NCI-H345 treated with DMSO at 0.1 percent for 48 hours (cell line): Measurements from ENCODE around the gene TSSK2.
"Not testable (repeated sequence)": the region's sequence is repeated elsewhere in the genome, so short reads cannot be mapped to it uniquely, and the experiment has no call there.

Source experiments
- DNase-seq: peaks from one replicate; lab custom pipeline; 2025; ENCODE audit not compliant: unreplicated experiment; lab: John Stamatoyannopoulos, UW

TSSK2 gene

DNA sequence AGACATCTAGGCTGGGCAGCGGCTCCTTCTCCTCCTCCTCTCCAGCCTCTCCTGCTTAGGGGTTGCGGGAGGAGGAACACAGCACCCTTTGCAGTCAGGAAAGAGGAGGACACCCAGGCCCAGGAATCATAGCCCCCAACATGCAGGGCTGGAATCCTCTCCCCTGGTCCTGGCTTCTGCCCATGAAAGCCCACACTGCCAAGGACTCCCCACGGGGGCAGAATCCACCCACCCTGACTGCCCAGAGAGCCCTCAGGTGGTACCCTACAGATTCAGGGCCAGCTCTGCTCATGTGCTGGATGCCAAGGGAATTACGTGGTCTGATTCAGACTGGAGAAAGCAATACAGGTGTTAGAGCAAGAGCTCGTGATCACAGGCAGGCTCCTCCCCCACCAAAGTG lies 8.9 kb downstream of the TSSK2 start:
- no peak for DNase-seq

DNA sequence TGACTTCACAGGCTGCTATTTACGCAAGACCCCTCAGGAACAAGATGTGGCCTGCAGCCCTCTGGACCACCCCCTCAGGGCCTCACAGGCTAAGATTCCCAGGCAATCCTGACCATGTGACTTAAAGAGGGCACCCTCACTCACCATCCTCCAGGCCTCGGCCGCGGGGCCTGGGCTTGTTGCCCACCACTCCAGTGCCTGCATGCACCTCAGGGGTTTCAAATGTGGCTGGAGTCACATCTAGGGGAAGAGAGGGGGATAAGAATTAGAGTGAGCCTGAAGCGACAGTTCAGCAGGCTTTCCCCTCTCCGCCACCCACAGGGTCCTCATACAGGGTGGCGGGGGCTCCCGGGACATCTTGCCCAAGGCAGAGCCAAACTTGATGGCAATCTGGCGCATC lies 11.3 kb downstream of the TSSK2 start:
- DNase-seq: no peak

DNA sequence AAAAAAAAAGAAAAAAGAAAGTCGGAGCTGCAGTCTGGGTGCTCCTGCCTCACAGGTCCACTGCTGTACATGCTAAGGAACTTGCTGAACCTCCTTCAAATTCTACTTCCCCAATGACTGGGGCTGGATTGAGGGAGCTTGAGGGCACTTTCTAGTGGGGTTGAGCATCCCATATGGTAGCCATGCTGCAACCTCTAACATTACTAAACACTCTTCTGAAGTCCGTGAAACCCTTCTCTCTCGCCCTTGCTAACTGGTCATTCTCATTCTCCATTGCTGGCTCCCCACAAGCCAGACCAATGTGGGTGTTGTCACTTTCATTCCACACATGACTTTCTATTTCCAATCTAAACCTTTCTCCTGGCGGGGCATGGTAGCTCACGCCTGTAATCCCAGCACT lies 12.1 kb downstream of the TSSK2 start:
- DNase-seq: no peak

DNA sequence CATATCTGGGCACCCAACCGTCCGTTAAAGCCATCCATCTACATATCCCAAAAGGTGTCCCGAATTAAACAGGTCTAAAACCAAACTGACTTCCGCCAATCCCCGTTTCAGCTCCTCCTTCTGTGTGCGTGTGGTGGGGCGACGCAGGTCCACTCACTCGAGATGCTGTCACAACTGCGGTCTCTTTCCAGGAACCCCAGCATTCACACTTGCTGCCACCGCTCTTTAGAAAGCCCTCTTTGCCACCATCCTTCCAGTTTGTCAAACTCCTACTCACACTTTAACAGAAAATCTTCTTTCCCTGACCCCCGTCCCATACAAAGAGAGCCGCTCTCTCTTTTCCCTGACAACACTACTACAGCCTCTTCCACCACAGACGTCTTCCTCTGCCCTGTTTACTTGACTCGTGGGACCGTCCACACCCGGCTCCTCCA lies 12.9 kb downstream of the TSSK2 start:
- no peak for DNase-seq

DNA sequence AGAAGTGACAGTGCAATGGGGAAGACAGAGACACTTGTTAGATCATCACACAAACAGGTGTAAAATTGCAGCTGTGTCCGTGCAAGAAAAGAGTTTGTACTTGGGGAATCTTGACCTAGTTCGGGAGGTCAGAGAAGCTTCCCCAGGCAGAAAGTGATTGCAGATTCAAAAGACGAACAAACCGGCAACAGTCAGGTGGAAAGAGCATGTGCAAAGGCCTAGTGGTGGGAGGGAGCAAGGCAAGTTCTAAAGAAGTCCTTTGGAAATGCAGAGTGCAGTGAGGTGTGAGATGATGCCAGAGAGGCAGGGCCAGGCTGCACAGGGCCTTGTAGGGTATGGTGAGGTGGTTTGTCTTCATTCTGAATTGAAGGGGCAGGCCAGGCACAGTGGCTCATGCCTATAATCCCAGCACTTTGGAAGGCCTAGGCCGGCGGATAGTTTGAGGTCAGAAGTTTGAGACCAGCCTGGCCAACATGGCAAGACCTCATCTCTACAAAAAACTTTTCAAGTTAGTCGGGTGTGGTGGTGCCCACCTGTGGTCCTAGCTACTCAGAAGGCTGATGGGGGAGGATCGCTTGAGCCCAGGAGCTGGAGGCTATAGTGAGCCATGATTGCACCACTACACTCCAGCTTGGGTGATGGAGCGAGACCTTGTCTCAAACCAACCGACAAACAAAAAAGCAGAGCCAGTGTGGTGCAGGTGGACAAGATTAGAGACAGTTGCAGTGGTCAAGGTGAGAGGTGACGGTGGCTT lies 15.3 kb downstream of the TSSK2 start:
- no peak for DNase-seq

DNA sequence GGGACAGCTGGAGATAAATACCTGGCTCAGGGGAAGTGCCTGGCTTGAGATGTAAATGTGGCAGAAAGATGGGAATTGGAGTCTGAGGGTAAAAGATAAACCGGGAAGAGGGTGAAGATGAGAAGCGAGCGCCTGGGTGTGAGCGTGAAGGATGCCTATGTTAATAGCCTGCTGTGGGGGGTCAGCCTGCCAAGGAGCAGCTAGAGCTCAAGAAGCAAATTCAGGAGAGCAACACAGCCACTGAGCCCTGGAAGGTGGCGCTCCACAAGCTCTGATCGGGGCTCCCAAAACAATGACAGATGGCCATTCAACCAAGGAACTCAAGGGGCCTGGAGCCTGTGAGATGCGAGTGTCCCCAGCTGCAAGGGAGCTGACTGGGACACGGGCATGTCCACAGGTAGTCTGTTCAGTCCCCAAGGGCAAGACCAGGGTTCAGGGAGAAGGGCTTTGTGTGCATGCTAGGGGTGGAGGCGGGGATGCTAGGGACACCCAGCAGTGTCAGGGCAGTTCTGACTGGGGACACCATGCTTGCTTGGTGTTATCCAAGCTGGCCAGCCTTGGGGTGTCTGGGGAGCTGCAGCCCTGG lies 16.2 kb downstream of the TSSK2 start:
- DNase-seq: no peak

DNA sequence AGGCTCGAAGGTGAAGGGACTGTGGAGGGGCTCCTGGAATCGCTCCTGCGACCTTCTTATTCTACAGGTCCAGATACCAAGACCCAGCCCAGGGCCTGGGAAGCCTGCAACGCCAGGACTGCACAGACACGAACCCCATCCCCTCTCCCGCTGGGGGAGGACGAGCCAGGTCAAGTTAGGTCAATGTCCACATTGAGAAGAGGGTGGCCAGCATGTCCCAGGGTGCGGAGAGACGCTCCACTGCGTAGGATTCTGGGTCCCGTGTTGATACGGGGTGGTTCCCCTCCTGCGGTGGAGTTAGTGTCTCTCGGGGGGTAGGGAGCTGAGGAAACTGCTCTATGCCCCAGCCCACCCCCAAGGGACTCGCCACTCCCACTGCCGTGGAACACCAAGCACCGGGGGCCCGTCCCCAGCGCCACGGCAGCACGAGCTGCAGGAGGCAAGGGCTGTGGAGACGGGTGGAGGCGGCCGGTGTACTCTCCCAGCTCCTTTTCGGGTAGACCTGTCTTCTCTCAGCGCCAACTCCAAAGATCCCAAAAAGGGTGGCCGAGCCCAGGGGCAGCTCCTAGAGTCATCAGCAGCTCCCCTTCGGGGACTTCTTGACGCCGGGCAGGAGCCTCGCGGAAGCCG lies 17.4 kb downstream of the TSSK2 start:
- no peak for DNase-seq

DNA sequence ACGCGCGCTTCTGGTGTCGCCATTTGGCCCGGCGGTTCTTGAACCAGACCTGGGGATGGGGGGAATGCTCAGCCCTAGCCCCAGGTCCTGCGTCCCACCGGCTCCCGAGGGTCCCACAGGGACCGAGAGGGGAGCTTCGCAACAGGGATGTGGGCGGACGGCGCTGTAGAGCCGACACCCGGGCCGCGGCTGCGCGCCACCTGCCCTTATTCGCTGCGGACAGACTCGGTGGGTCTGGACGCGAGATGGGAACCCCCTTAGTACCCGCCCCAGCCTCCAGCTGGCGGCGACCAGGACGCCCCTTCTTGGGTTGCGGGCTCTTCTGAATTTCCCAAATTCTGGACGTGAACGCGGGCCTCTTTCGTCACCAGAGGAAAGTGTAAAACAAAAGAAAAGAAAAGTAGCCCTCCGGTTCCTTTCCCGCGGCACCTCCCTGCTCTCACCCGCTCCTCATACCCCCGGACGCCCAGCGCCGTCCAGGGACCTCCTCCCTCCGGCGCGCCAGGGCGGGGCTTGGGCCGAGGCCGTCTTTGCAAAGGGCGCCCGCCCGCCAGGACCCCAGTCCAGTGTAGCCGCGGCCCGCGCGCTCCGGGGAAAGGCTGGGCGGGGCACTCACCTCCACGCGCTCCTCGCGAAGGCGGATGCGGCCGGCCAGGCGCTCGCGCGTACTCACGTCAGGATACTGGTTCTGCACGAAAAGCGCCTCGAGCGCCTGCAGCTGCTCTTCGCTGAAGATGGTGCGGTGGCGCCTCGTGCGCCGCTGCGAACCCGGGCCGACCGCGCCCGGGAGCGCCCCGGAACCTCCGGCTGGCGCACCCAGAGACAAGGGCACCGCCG lies 18.2 kb downstream of the TSSK2 start:
- no peak for DNase-seq

DNA sequence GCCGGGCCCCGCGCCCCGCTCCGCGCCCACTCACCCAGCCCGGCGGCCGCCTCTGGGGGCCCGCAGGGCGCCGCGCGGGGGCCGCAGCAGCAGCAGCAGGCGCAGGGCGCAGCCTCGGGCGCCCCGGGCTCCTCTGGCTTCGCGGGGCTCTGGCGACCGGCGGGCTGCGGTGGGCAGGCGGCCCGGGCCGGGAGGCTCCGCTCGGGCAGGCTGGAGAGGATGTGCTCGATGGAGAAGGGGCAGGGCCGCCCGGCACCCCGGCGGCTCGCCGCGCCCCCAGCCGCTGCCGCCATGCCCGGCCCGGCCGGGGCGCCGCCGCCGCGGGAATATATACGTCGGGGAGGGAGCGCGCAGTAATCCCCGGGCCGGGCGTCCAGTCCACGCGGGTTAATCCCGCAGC lies 18.9 kb downstream of the TSSK2 start, which contains the start of gene GSC2:
GSC2 (minus strand) TSS at position 302 of the 400 bp plus-strand sequence; CDS start at position 293, 9 bp downstream.
- DNase-seq: no peak

DNA sequence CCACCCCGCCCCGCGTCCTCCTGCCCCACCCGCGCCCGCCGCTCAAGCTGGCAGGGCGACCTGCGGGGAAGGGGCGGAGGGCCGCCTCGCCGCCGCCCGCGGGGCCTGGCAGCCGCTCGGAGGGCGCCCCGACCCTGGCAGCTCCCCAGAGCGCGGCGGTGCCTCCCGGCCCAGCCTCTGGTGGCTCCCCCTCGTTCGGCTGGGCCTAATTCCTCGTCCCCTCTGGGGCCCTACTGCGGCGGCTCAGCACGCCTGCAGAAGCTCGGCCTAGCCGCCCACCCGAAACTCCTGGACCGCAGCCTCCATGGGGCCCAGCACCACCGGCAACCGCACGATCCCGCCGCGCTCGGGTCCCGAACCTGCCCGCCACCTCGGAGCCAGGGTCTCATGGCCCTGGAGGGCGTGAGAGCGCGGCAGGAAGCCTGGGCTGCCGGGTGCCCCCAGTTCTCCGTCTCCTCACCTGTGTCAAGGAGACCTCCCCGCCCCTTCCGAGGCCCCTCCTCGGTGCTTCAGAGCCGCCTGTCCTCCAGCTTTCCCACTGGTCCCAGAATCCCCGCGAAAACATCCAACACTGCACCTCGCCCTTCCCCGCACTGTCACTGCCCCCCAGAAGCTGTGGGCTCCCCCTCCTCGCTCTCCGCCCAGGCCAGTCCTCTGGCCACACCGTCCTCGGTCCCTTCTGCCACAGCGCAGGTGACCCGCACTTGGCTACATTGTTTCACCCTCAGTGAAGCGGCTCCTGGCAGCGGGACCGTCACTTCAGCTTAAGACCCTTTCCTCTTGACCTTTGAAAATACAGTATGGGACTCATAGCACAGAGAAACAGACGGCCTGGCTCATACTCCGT lies 19.6 kb downstream of the TSSK2 start:
- DNase-seq: no peak

DNA sequence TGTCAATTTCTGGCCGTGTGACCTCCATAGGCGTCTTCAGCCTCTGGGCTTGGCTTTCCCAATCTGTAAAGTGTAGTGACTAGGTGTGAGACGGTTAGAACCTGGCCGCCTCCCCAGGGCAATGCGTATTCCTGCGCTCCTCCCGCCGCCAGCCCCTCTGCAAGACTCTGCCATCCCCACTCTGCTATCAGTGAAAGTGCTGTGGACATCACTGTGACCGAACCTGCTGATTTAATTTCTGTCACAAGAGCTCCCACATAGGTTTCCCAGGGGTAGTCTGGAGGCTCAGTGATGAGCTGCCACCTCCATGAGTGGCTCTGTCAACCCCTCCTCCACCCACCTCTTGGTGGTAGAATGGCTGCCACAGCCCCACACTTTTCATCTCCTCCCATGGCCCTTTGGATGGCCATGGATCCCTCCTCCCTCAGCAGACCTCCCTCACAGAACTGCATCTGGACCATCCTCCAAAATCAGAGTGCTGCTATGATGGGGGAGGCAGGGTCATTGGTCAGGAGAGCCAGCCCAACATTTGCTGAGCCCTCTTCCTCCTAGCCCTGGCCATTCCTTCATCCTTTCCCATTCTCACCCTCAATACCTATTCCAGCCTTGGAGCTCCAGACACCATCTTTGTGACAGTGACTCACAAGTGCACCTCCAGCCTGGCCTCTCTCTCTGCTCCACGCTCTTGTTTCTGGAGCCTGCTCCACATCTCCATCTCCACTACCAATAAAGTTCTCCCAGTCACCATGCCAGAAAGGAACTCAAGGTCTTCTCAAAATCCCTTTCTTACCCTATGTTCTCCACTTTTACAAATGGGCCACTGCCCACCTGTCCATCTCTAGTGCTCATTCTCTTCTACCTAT lies 20.5 kb downstream of the TSSK2 start:
- no peak for DNase-seq

DNA sequence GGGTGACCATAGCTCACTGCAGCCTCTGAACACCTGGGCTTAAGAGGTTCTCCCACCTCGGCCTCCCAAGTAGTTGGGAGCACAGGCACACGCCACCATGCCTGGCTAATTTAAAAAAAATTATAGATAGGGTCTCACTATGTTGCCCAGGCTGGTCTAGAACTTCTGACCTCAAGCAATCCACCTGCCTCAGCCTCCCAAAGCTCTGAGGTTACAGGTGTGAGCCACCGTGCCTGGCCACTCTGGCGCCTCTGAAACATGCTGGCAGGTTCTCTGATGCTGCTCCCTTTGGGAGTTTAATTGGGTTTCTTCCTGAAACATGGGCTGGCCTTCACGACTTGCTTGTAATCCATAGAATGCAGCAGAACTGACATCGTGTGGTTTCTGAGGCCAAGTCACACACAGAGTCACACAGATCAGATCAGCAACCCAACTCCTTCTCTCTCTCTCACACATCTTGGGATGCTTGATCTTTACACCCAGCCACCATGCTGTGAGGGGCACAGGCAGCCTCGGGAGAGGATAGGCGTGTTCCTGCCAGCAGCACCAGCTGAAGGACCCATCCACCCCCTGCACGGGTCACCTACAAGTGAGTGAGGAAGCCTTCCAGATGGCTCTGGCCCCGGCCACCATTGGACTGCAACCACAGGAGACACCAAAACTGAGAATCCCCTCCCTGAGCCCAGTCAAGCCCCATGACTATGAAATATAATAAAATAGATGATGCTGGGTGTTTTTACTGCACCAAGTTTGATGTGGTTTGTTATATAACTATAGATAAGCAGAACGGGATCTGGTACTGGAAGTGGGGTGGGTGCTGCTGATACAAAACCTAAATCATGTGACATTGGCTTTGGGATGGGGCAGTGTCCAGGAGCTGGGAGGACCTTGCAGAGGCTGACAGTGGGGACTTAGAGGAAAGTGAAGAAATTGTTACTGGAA lies 22.1 kb downstream of the TSSK2 start:
- no peak for DNase-seq

DNA sequence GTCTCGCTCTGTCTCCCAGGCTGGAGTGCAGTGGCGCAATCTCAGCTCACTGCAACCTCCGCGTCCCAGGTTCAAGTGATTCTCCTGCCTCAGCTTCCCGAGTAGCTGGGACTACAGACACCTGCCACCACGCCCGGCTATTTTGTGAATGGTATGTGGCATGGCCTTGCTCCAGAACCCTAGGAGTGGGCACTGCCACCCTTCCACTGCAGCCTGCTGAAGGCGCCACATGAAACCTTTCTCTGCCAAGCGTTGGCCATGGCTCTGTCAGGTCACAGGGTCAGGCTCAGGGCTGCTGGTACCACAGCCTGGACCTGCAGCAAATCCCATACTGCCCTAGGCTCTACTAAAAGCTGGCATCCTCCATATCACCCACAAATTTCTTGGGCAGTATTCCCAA lies 25.0 kb downstream of the TSSK2 start:
- DNase-seq: not testable (repeated sequence)

DNA sequence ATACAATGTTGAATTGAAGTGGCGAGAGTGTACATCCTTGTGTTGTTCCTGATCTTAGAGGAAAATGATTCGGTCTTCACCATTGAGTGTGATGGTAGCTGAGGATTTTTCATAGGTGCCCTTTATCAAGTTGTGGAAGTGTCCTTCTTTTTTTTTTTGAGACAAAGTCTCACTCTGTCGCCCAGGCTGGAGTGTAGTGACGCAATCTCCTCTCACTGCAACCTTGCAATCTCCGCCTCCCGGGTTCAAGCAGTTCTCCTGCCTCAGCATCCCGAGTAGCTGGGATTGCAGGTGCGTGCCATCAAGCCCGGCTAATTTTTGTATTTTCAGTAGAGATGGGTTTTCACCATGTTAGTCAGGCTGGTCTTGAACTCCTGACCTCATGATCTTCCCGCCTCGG lies 27.5 kb downstream of the TSSK2 start:
- not testable (repeated sequence) for DNase-seq

DNA sequence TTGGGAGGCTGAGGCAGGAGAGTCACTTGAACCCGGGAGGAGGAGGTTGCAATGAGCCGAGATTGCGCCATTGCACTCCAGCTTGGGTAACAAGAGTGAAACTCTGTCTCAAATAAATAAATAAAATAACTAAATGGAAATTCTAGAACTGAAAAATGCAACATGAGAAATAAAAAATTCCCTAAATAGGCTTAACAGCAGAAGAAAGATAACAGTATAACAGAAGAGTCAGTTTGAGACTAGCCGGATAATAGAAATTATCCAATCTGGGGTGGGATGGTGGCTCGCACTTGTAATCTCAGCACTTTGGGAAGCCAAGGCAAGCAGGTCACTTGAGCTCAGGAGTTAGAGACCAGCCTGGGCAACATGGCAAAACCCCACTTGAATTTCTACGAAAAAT lies 33.3 kb downstream of the TSSK2 start:
- no peak for DNase-seq

DNA sequence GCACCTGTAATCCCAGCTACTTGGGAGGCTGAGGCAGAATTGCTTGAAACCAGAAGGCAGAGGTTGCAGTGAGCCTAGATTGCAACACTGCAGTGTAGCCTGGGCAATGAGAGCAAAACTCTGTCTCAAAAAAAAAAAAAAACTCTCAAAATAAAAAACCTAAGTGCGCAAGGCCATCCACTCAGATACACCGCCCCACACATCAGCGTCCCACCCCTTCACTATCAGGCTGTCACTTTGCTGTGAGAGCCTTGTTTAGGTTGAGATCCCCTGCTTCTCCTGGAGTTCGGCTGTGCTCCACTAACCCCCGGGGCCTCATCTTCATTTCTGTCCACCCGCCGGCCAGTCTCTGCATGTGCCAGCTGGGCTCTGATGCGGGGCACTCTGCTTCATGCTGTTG lies 35.3 kb downstream of the TSSK2 start:
- DNase-seq: no peak

DNA sequence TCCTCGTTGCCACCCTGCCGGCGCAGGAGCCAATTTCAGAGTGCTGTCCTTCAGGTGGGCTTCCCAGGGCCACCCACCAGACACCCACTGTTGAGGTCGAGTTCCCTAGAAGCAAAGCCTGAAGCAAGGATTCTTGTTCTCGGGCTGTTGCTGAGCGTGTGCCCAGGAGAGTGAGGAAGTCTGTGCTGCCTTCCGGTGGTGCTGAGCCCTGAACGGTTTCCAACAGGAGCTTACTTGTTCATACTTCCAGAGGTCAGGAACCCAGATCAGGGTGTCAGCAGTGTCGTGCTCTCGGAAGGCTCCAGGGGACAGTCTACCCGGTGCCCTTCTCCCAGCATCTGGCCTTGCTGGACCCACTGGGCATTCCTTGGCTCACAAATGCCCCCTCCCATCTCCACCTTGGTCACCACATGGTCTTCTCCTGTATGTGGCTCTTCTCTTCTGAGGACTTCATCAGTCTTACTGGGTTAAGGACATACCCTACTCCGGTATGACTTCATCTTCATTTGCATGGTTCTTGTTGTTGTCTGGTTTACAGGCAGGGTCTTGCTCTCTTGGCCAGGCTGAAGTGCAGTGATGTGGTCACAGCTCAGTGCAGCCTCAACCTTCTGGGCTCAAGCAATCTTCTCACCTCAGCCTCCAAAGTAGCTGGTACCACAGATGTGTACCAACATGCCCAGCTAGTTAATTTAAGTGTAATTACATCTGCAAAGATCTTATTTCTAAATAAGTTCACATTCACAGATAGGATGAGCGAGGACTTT lies 36.2 kb downstream of the TSSK2 start:
- no peak for DNase-seq
